Testis (tissue), 5 donors: ENCODE results near the gene TEX51. TPM values are rescaled to one million over a fixed set of nuclear protein-coding genes. Genes with fewer than 3 reads are reported as not detected.

Experiments used
- DNase-seq: peaks from one replicate; pipeline ENCODE4 v3.0.0-alpha.2; 2019
- H3K27ac ChIP-seq, 2 donors: fragments of 200-600 bp; sonication (generic); one replicate each; pipeline ENCODE4 v1.5.1; 2019
- H3K27me3 ChIP-seq: fragments of 200-600 bp; sonication (generic); one replicate; pipeline ENCODE4 v1.5.1; 2019
- H3K36me3 ChIP-seq: fragments of 200-600 bp; sonication (generic); one replicate; pipeline ENCODE4 v1.5.1; 2017; ENCODE audit warnings: low read depth; ENCODE audit errors: missing control alignments
- H3K4me1 ChIP-seq: fragments of 200-600 bp; sonication (generic); one replicate; pipeline ENCODE4 v1.5.1; 2019
- H3K4me3 ChIP-seq, 2 donors: fragments of 200-600 bp; sonication (generic); one replicate each; pipeline ENCODE4 v1.5.1; 2017 to 2019
- H3K9me3 ChIP-seq: fragments of 200-600 bp; sonication (generic); one replicate; pipeline ENCODE4 v1.5.1; 2017
- POLR2A ChIP-seq: fragments of 450-650 bp; IDR thresholded peaks from one replicate; pipeline ENCODE4 v1.6.1; 2017; ENCODE audit warnings: antibody characterized with exemption, mild to moderate bottlenecking, moderate library complexity
- WGBS, 2 donors: methylation state at CpG; one replicate each; pipeline ENCODE4 v1.1.5; 2018; 5-methylcytosine and 5-hydroxymethylcytosine counted together
- intact Hi-C: fragments of 100-400 bp; cut with DNase I; formaldehyde crosslinking; loops from one replicate; pipeline ENCODE4 v1.15.1; 2023; ENCODE audit warnings: low total_unique reads
- long read RNA-seq, 2 donors: transcript quantifications; one replicate each; lab custom pipeline, GENCODE V29; 2026
- polyA plus RNA-seq: library from polyadenylated mRNA; stranded (reverse); fragments of 350-450 nt; fragmentation: Illumina TruSeq; extraction: RNeasy Lipid Tissue Mini Kit (QIAGEN cat#74804); gene quantifications from one replicate; pipeline ENCODE4 v1.2.3, GENCODE V29; 2014; ENCODE audit warnings: low read depth, low replicate concordance; ENCODE audit not compliant: insufficient read depth
- total RNA-seq, 2 donors: library from RNA; depleted of rRNA; stranded (reverse); fragments of >200 nt; gene quantifications; one replicate each; pipeline ENCODE4 v1.2.3, GENCODE V29; 2016
- TF ChIP-seq, protein P1 (sequence below), 3 experiments: fragments of 450-650 bp in 2 of 3; fragments of 200-600 bp in 1 of 3; sonication (generic) in 1 of 3; IDR thresholded peaks; one replicate each; pipeline ENCODE4 v1.5.1; 2016 to 2019; ENCODE audit warnings: antibody characterized with exemption in 3 of 3, mild to moderate bottlenecking in 2 of 3, moderate library complexity in 1 of 3

Gene TEX51
- total RNA-seq: 10 to 100 TPM; 16.3 to 40.9 TPM
- polyA plus RNA-seq: 111 TPM
- long read RNA-seq, donor 1: 0 reads
- long read RNA-seq, donor 2: 0 reads

DNA sequence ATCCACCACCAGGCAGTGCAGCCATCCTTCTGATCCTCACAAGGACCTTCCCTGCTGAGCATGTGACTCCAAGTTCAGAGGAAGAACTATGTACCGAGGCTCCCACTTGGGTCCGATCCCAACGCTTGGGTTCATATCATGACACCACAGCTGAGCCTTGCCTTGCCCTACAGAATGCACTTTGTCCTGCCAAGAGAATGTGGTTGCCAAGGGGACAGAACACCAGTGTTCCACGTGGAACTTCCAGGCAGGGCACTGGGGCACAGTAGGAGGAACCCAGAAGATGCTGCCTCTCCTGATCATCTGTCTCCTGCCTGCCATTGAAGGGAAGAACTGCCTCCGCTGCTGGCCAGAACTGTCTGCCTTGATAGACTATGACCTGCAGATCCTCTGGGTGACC lies at the start of gene TEX51:
Gene TEX51, plus strand, starts transcription at position 255 of the 400 bp plus-strand sequence. Its CDS starts 29 bp downstream, at position 284.
- no peak for TF ChIP-seq POLR2A

DNA sequence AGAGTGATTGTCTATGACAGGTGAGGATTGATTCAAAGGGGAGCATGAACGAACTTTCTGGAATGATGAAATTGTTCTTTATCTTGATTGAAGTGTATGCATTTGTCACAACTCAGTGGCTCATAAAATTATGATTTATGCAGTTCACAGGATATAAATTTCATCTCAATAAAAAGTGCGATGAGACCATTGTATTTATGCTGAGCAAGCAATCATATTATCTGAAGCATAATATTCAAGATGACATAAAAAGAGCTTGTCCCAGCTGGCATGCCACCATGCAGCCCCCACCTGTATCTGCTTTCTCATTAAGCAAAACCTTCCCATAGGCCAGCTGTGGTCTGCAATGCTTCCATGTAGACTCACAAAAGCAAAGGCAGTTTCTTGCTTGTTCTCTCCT lies 49.6 kb upstream of the TEX51 start:
- TF ChIP-seq POLR2A: no peak
- TF ChIP-seq, protein P1, sequence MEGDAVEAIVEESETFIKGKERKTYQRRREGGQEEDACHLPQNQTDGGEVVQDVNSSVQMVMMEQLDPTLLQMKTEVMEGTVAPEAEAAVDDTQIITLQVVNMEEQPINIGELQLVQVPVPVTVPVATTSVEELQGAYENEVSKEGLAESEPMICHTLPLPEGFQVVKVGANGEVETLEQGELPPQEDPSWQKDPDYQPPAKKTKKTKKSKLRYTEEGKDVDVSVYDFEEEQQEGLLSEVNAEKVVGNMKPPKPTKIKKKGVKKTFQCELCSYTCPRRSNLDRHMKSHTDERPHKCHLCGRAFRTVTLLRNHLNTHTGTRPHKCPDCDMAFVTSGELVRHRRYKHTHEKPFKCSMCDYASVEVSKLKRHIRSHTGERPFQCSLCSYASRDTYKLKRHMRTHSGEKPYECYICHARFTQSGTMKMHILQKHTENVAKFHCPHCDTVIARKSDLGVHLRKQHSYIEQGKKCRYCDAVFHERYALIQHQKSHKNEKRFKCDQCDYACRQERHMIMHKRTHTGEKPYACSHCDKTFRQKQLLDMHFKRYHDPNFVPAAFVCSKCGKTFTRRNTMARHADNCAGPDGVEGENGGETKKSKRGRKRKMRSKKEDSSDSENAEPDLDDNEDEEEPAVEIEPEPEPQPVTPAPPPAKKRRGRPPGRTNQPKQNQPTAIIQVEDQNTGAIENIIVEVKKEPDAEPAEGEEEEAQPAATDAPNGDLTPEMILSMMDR (IDR thresholded peaks at IDR 0.05): no peak
- Histone ChIP-seq H3K27me3 (no peaks in the 10 kb centered on the region), H3K36me3 (no peaks in the 10 kb centered on the region), H3K27ac (no peak overlapping the region), H3K4me3 (no peak overlapping the region), H3K4me1 (no peaks in the 10 kb centered on the region), H3K9me3 (no peaks in the 10 kb centered on the region)
- 70 to 82% methylated on average over 2 of the region's 2 CpGs for WGBS, 2 donors
- intact Hi-C loops: no loop called here
- no peak for DNase-seq

More for the DNA sequence above, at the start of gene TEX51:
- Histone ChIP-seq H3K27ac (no peak within 1 kb of the TSS), H3K9me3 (no peaks in the 10 kb centered on the region), H3K27me3 (no peaks in the 10 kb centered on the region), H3K4me1 (no peaks in the 10 kb centered on the region), H3K4me3 (no peak within 1 kb of the TSS), H3K36me3 (no peaks in the 10 kb centered on the region)
- intact Hi-C loops: no loop called here
- DNase-seq: no peak
- WGBS, 2 donors: 77 to 100% methylated on average over 4 to 5 of the region's 5 CpGs

DNA sequence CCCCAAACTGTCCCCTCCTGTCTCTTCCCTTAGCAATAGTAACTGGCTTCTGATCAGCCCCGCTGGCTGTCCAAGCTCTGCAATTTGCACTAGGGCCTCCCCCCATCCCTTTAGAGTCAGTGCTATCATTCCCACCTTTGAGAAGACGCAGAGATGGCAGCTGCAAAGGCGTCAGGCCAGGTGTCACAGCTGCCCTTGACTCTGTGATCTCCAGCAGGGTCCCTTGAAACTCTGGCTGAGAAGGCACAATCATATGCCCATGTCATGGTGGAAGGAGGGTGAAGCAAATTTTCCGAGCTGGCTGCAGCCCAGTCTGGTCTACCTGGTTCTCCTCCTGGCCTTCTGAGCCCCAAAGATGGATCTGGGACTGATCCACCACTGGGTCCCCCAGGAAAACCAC lies 49.2 kb upstream of the TEX51 start:
- intact Hi-C loops: no loop called here
- no peak for TF ChIP-seq POLR2A
- TF ChIP-seq, protein P1 (IDR thresholded peaks at IDR 0.05): no peak
- no peaks in the 10 kb centered on the region for H3K36me3 ChIP-seq
- 81% methylated on average over 4 of the region's 4 CpGs for WGBS, 2 donors
- H3K9me3 ChIP-seq: no peaks in the 10 kb centered on the region
- no peaks in the 10 kb centered on the region for H3K4me1 ChIP-seq
- DNase-seq: no peak
- H3K27ac ChIP-seq: no peak overlapping the region
- no peaks in the 10 kb centered on the region for H3K27me3 ChIP-seq
- H3K4me3 ChIP-seq: no peak overlapping the region

DNA sequence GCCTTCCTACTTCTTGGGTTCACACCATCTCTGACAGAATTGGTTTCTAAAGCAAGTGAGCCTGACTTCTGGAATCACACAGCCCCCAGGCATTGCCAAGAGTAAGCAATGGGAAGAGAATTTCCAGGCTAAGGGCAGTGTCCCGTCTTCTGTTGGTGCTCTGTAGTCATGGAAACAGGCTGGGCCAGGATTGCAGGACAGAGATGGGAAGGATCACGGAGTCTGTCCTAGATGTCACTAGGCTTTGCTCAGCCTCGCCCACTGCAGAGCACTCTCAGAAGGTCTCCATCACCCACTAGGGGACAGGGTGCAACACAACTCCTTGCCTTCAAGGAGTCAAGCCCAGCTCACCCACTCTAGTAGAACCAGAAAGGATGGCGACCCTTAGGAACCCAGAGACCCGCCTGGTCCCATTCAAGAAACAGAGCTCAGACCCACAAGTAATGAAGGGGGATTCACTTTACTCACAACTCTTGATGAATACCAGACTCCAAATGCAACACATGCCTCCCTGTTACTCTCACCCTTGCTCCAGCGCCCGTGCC lies 48.6 kb upstream of the TEX51 start:
- no peaks in the 10 kb centered on the region for H3K27me3 ChIP-seq
- H3K36me3 ChIP-seq: no peaks in the 10 kb centered on the region
- TF ChIP-seq POLR2A: no peak
- TF ChIP-seq, protein P1 (IDR thresholded peaks at IDR 0.05): no peak
- DNase-seq: no peak
- no peaks in the 10 kb centered on the region for H3K4me1 ChIP-seq
- H3K9me3 ChIP-seq: no peaks in the 10 kb centered on the region
- intact Hi-C loops: no loop called here
- no peak overlapping the region for H3K4me3 ChIP-seq
- H3K27ac ChIP-seq: no peak overlapping the region
- WGBS, 2 donors: 86 to 91% methylated on average over 6 to 7 of the region's 7 CpGs

DNA sequence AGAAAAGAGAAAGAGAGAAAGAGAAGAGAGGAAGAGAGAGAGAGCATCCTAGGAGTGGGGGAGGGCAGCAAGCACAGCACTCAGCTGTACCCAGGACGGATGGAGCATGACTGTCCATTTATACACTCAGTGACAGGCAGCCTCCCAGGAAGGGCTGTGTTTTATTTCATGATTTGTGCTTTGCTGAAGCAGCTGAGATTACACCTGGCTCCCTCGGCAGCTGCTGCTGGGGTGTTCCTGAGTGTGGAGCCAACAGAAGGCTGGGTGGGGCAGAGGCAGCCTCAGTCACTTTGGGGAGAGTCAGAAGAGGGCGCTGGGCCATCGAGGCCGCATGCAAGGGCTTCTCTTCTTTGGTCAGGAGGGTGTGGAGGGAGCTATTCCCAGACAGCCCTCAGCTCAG lies 47.8 kb upstream of the TEX51 start:
- Histone ChIP-seq H3K27me3 (no peaks in the 10 kb centered on the region), H3K36me3 (no peaks in the 10 kb centered on the region), H3K4me1 (no peaks in the 10 kb centered on the region), H3K9me3 (no peaks in the 10 kb centered on the region), H3K27ac (no peak overlapping the region), H3K4me3 (no peak overlapping the region)
- TF ChIP-seq, protein P1 (IDR thresholded peaks at IDR 0.05): no peak
- no peak for TF ChIP-seq POLR2A
- intact Hi-C loops: no loop called here
- DNase-seq: no peak
- 59 to 67% methylated on average over 3 to 5 of the region's 5 CpGs for WGBS, 2 donors
